Brain microvascular endothelial cell (primary cell): Measurements from ENCODE around the gene NTPCR.

Source experiments
- DNase-seq: peaks from one replicate; pipeline ENCODE4 v3.0.0-alpha.2; 2020
- H3K27ac ChIP-seq: fragments of 250-450 bp; sonication (Bioruptor Pico); 2 replicates; pipeline ENCODE4 v1.5.1; 2020; ENCODE audit warnings: mild to moderate bottlenecking, moderate library complexity
- H3K27me3 ChIP-seq: fragments of 250-450 bp; sonication (Bioruptor Pico); replicated peaks from 2 replicates; pipeline ENCODE4 v1.5.1; 2020; ENCODE audit warnings: mild to moderate bottlenecking
- H3K36me3 ChIP-seq: fragments of 250-450 bp; sonication (Bioruptor Pico); replicated peaks from 2 replicates; pipeline ENCODE4 v1.5.1; 2020; ENCODE audit warnings: mild to moderate bottlenecking
- H3K4me3 ChIP-seq: 2 replicates; pipeline ENCODE4 v1.5.1; 2011; ENCODE audit warnings: low read depth, mild to moderate bottlenecking, control low read depth, low read length, moderate library complexity
- in situ Hi-C: cut with HindIII; loops from 2 replicates; pipeline ENCODE4 v1.10.0; 2017; ENCODE audit warnings: low sequenced_read_pairs, low pct_ligation_motif_present
- TF ChIP-seq, protein P1 (sequence below): IDR thresholded peaks from 2 replicates; pipeline ENCODE4 v1.5.1; 2011; ENCODE audit warnings: low read depth, mild to moderate bottlenecking, moderate library complexity, low read length, control low read depth, inconsistent platforms; ENCODE audit errors: missing control alignments

Gene NTPCR

DNA sequence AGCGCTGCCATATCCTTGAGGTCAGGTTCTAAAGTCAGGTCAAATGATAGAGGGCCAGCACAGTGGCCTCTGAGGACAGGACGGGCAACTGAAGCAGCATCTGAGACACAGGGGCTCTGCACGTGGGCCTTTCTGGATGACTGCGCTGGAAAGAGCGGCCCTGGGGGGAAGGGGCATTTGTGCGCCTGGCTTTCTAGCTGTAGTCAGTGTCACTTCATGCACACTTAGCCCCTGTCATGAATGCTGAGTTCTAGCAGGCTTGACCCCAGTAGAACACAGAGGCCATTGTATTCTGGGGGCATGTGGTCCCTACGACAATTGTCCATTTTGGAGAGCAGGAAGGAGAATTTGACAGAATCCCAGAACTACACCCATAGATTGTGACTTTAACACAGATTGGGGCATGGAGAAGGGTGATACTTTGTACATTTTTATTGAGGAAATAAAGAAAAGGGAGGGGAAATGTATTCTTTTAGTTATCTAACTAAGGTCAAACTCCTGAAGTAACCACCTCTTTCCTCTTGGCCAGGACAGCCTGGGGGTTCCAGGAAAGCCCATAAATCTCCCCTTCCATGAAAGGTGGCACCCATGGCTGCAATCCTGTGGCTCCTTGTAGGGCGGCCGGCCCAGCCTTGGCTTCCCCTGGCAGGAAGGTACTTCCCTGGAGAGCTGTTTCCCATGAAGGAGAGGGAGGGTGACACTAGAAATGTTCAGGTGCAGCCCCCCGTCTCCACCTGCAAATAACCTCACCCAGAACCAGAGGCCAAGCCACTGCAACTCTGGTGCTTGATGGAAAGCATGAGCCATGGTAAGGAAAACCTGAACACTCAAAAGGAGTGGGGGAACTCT, 34.4 kb downstream of the NTPCR start:
- H3K4me3 ChIP-seq = no peak overlapping the region
- in situ Hi-C loops = no loop called here
- no peaks in the 10 kb centered on the region for H3K36me3 ChIP-seq
- no peaks in the 10 kb centered on the region for H3K27me3 ChIP-seq
- no peak for DNase-seq
- TF ChIP-seq, protein P1, sequence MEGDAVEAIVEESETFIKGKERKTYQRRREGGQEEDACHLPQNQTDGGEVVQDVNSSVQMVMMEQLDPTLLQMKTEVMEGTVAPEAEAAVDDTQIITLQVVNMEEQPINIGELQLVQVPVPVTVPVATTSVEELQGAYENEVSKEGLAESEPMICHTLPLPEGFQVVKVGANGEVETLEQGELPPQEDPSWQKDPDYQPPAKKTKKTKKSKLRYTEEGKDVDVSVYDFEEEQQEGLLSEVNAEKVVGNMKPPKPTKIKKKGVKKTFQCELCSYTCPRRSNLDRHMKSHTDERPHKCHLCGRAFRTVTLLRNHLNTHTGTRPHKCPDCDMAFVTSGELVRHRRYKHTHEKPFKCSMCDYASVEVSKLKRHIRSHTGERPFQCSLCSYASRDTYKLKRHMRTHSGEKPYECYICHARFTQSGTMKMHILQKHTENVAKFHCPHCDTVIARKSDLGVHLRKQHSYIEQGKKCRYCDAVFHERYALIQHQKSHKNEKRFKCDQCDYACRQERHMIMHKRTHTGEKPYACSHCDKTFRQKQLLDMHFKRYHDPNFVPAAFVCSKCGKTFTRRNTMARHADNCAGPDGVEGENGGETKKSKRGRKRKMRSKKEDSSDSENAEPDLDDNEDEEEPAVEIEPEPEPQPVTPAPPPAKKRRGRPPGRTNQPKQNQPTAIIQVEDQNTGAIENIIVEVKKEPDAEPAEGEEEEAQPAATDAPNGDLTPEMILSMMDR = no peak
- no peak overlapping the region for H3K27ac ChIP-seq

DNA sequence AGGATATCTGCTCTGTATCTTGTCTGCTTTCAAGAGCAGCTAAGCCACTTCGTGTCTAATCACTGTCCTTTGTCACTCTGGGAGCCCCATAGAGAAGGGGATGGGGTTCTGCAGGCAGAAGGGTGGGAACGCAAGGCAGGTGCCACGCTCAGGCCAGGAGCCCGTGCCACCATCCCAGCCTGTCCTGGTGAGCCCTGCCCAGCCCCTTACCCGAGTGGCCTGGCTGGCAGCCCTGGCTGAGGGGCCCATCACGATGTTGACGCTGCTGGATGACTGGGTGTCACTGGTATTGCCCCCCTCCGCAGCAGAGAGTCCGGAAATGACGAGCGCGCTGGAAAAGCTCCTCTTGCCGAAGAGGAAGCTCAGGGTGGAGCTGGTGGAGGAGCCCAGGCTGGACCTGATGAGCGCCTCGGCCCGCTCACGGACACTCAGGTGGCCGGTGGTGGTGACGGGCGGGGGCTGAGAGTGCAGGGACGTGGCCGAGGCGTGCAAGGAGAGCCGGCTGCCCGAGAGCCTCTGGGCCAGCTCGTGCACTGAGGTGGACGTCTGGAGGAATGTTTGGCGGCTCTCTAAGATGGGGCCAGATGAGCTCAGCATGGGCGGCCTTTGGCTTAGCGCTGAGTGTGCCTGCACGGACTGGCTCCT, 35.6 kb downstream of the NTPCR start:
- DNase-seq = no peak
- H3K27ac ChIP-seq = no peak overlapping the region
- no peaks in the 10 kb centered on the region for H3K36me3 ChIP-seq
- in situ Hi-C loops = no loop called here
- H3K4me3 ChIP-seq = no peak overlapping the region
- TF ChIP-seq, protein P1 = no peak
- H3K27me3 ChIP-seq = no peaks in the 10 kb centered on the region

DNA sequence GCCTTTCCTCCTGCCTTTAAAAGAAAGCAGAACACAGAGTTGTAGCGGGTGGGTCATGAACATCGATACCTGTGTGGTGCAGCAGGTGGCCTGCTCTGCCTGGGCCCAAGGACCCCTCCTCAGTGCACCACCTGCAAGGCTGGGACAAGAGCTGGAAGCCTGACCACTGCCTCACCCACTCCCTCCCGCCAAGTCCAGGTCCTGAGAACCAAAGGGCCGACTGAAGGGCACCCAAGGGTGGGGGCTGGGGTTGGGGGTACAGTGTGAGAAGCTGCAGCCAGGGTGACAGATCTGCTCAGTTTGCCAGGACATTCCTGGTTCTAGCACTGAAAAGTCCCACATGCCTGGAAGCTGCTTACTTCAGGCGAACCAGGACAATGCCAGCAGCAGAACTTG, 36.1 kb downstream of the NTPCR start:
- no peak for DNase-seq
- Histone ChIP-seq H3K27me3 (no peaks in the 10 kb centered on the region), H3K4me3 (no peak overlapping the region), H3K36me3 (no peaks in the 10 kb centered on the region), H3K27ac (no peak overlapping the region)
- in situ Hi-C loops = no loop called here
- TF ChIP-seq, protein P1 = no peak

DNA sequence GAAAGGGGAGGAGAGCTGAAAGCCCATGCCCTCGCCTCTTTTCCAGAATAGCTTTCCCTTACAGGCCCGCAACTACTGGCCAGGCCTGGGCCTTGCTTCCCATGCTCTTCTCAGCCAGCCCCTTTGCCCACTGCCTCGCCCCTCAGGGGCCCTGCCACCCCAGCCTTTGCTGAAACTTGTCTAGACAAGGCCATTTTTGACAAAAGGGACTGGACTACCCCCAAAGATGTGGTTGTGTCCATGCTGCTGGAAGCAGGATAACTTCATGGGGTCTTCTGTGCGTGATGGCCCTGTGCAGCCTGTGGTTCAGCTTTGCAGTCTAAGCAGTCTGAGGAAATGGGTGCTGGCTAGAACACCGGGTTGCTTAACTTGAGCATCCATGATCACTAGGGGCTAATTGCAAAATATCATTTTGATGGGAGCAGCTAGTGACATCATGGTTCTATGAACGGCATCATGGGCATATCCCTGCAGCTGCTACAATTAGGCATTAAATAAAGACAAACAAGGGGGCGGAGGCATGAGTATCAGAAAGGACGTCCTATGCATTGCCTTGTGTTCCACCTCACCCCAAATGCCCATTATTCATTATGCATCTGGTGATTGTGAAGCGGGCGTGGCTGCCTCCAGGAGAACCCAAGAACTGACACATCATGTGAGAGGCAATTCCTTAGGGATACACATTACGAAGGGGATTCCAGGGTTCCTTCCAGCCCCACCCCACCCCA, 36.8 kb downstream of the NTPCR start:
- Histone ChIP-seq H3K27ac (no peak overlapping the region), H3K4me3 (no peak overlapping the region), H3K27me3 (no peaks in the 10 kb centered on the region), H3K36me3 (no peaks in the 10 kb centered on the region)
- no peak for DNase-seq
- TF ChIP-seq, protein P1 = no peak
- in situ Hi-C loops = no loop called here

DNA sequence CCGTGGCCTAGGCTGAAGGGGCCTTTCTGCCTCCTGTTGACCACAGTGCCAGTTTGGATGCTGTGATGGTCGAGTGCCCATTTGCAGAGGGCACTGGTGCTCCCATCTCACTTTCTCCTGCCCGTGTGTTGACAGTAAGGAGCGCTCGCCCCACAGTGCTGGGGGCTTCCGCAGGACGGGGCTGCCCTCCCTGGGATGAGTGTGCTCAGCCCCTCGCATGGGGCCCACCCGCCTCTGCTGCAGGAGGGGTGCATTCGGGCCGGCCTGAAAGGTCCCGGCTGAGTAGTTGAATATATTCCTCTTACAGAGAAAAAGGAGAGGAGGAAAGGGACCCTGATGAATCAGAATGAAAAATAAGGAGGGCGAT, 37.3 kb downstream of the NTPCR start:
- no peaks in the 10 kb centered on the region for H3K36me3 ChIP-seq
- no peak overlapping the region for H3K4me3 ChIP-seq
- no peak for DNase-seq
- TF ChIP-seq, protein P1 = no peak
- in situ Hi-C loops = no loop called here
- no peaks in the 10 kb centered on the region for H3K27me3 ChIP-seq
- H3K27ac ChIP-seq = no peak overlapping the region
